Fibroblast of mammary gland (primary cell): ENCODE data around the gene SAMD11.
"Not testable (repeated sequence)": the region's sequence is repeated elsewhere in the genome, so short reads cannot be mapped to it uniquely, and the experiment has no call there.

Source experiments
- DNase-seq: peaks from one replicate; pipeline ENCODE4 v3.0.0-alpha.2; 2010; ENCODE audit warnings: low read depth
- H3K4me3 ChIP-seq: 2 replicates; pipeline ENCODE4 v1.5.1; 2011; ENCODE audit warnings: low read depth, mild to moderate bottlenecking, low read length, moderate library complexity; ENCODE audit not compliant: control insufficient read depth
- TF ChIP-seq, protein P1 (sequence below): conservative IDR thresholded peaks from 2 replicates; pipeline ENCODE4 v1.5.1; 2011; ENCODE audit warnings: low read depth, low read length, inconsistent platforms; ENCODE audit not compliant: control insufficient read depth, insufficient read depth

The SAMD11 gene

GRCh38 chr1:945688-946556 is 22.2 kb downstream of the SAMD11 start:
- no peak overlapping the region for H3K4me3 ChIP-seq
- TF ChIP-seq, protein P1, sequence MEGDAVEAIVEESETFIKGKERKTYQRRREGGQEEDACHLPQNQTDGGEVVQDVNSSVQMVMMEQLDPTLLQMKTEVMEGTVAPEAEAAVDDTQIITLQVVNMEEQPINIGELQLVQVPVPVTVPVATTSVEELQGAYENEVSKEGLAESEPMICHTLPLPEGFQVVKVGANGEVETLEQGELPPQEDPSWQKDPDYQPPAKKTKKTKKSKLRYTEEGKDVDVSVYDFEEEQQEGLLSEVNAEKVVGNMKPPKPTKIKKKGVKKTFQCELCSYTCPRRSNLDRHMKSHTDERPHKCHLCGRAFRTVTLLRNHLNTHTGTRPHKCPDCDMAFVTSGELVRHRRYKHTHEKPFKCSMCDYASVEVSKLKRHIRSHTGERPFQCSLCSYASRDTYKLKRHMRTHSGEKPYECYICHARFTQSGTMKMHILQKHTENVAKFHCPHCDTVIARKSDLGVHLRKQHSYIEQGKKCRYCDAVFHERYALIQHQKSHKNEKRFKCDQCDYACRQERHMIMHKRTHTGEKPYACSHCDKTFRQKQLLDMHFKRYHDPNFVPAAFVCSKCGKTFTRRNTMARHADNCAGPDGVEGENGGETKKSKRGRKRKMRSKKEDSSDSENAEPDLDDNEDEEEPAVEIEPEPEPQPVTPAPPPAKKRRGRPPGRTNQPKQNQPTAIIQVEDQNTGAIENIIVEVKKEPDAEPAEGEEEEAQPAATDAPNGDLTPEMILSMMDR, result no peak
- no peak for DNase-seq

GRCh38 chr1:946811-947210 is 23.1 kb downstream of the SAMD11 start:
- H3K4me3 ChIP-seq, DNase-seq: not testable (repeated sequence)

DNA sequence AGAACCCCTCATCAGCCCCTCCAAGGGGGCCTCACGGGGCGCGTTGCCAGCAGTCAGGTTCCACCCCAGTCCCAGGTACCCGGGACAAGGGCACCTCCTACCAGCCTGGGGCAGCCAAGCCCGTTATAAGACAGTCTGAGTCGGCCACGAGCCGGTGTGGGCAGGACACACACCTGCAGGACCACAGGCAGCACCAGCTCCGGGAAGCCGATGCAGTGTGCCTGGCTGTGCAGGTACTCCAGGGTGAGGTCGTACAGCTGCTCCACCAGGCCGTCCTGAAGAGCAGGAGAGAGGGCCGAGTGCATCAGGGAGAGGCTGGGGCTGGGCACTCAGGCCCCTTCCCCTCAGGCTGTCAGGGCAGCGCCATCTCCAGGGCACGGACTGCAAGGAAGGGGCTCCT is 24.2 kb downstream of the SAMD11 start:
- TF ChIP-seq, protein P1, result no peak
- DNase-seq, result no peak
- H3K4me3 ChIP-seq, result no peak overlapping the region

GRCh38 chr1:950268-950667 is 26.5 kb downstream of the SAMD11 start:
- DNase-seq, result no peak
- no peak overlapping the region for H3K4me3 ChIP-seq
- TF ChIP-seq, protein P1, result no peak

- H3K4me3 ChIP-seq, result no peak overlapping the region
- TF ChIP-seq, protein P1, result no peak
- DNase-seq, result no peak
Observed at GRCh38 chr1:950881-951280, 27.2 kb downstream of the SAMD11 start.

DNA sequence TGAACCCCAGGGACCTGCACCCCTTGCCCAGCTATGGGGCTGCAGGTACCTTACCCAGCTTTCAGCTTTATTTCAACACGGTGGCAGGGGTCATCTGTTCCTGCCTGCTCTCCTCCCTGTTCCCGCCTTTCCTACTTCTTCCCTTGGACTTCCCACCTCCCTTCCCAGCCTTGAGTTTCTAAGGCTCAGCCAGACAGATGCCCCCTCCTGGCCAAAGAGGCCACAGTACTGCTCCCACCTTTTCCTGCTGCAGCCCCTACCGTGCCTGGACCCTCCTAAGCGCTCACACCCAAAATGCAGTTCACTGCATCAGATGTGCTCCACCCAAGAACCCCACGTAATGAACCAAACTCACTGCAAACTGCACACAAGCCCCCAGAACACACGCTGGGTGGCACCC is 27.6 kb downstream of the SAMD11 start:
- peak; percentile 33 for DNase-seq
- H3K4me3 ChIP-seq, result no peak overlapping the region
- TF ChIP-seq, protein P1, result peak; percentile 38

DNA sequence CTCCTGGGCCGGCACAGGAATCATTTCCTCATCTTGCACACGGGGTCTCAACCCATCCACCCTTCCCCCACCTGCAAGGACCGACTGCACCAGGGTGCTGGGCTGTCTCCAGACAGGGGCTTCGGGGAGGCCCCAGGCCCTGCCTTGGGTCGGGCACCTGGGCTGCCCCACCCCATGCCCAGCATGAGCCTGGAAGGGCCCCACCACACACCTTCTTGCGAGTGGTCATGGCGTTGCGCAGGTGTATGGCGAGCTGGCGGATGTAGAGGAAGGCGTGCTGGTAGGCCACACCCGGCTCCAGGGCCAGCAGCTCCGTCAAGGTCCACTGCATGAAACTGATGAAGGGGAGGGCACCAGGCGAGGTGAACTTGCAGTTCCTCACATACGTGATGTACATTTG is 28.5 kb downstream of the SAMD11 start:
- TF ChIP-seq, protein P1, result no peak
- no peak for DNase-seq
- no peak overlapping the region for H3K4me3 ChIP-seq
